Activated CD4-positive, alpha-beta T cell treated with anti-CD3 and anti-CD28 coated beads for 36 hours (primary cell): Measurements from ENCODE around the gene ADO. TPM values are rescaled to one million over a fixed set of nuclear protein-coding genes. Genes with fewer than 3 reads are reported as not detected.
A peak's percentile ranks its signal among the peaks of the same experiment; 100 is the strongest.

ENCODE experiments used
- ATAC-seq: fragments of 200-7000 bp; cut with Tn5 transposase; one replicate; pipeline ENCODE4 v1.10.0; 2021; ENCODE audit warnings: mild to moderate bottlenecking, moderate library complexity
- CTCF ChIA-PET: fragments of 350-600 bp; sonication (Branson Sonifier 250); formaldehyde crosslinking; loops from one replicate; lab custom pipeline; 2021; ENCODE audit warnings: antibody characterized with exemption; lab: Charles Lee
- POLR2A ChIA-PET: fragments of 350-600 bp; sonication (Branson Sonifier 250); formaldehyde crosslinking; loops from one replicate; lab custom pipeline; 2021; ENCODE audit warnings: antibody characterized with exemption, inconsistent platforms; lab: Charles Lee
- DNase-seq: peaks from one replicate; pipeline ENCODE4 v3.0.0-alpha.2; 2020
- H3K27ac Mint-ChIP-seq: one replicate; pipeline ENCODE4 v1.8.0; 2021; ENCODE audit warnings: mixed read lengths
- H3K27me3 Mint-ChIP-seq: one replicate; pipeline ENCODE4 v1.8.0; 2021; ENCODE audit warnings: mixed read lengths
- H3K36me3 Mint-ChIP-seq: one replicate; pipeline ENCODE4 v1.8.0; 2021; ENCODE audit warnings: low read depth, mixed read lengths
- H3K4me1 Mint-ChIP-seq: one replicate; pipeline ENCODE4 v1.8.0; 2021; ENCODE audit warnings: mixed read lengths
- H3K4me3 Mint-ChIP-seq: one replicate; pipeline ENCODE4 v1.8.0; 2021; ENCODE audit warnings: mild to moderate bottlenecking, moderate library complexity, mixed read lengths
- H3K9me3 Mint-ChIP-seq: one replicate; pipeline ENCODE4 v1.8.0; 2021; ENCODE audit warnings: low read depth, mixed read lengths
- intact Hi-C, 2 experiments: fragments of 100-400 bp; cut with DNase I in 1 of 2; cut with micrococcal nuclease in 1 of 2; formaldehyde crosslinking; loops; one replicate each; pipeline versions ENCODE4 v1.14.2 to v1.15.1; 2022 to 2024; cut with DNase I, micrococcal nuclease
- total RNA-seq, 2 experiments: library from RNA; stranded (reverse); gene quantifications; one replicate each; pipeline ENCODE4 v1.2.3, GENCODE V29; 2021

The ADO gene
- total RNA-seq, 2 experiments from 2014 or later = 21.5 to 23.2 TPM

DNA sequence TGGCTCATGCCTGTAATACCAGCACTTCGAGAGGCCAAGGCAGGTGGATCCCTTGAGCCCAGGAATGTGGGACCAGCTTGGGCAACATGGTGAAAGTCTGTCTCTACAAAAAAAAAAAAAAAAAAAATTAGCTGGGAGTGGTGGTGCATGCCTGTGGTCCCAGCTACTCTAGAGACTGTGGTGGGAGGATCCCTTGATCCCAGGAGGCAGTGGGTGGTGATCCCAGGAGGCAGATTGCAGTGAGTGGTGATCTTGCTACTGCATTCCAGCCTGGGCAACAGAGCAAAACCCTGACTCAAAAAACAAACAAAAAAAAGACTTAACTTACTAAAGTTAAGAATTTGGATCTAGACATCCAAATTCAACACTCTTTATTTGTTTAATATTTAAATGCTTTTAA is 10.2 kb upstream of the ADO start:
- Mint-ChIP-seq H3K4me3 (no peak overlapping the region), H3K4me1 (peaks cover 4% of the 10 kb centered on the region), H3K36me3 (no peaks in the 10 kb centered on the region), H3K9me3 (no peaks in the 10 kb centered on the region), H3K27ac (no peak overlapping the region), H3K27me3 (peaks cover 18% of the 10 kb centered on the region)
- intact Hi-C loops = no loop called here
- DNase-seq (no peak), ATAC-seq (no peak)
- POLR2A ChIA-PET = no interaction called here
- CTCF ChIA-PET = no interaction called here

- ChIA-PET POLR2A (no interaction called here), CTCF (no interaction called here)
- Mint-ChIP-seq H3K9me3 (no peaks in the 10 kb centered on the region), H3K36me3 (no peaks in the 10 kb centered on the region), H3K4me3 (no peak overlapping the region), H3K27ac (no peak overlapping the region), H3K27me3 (peaks cover 15% of the 10 kb centered on the region), H3K4me1 (peaks cover 4% of the 10 kb centered on the region)
- no peak for DNase-seq
- intact Hi-C loops = no loop called here
- no peak for ATAC-seq
These were observed 9.4 kb upstream of the ADO start for GRCh38 chr10:62795100-62795499.

GRCh38 chr10:62795762-62796161 is 8.8 kb upstream of the ADO start:
- H3K27ac Mint-ChIP-seq = no peak overlapping the region
- intact Hi-C loops = no loop called here
- no peaks in the 10 kb centered on the region for H3K36me3 Mint-ChIP-seq
- ChIA-PET POLR2A (no interaction called here), CTCF (no interaction called here)
- H3K4me1 Mint-ChIP-seq = peaks cover 4% of the 10 kb centered on the region
- peaks cover 15% of the 10 kb centered on the region for H3K27me3 Mint-ChIP-seq
- ATAC-seq (no peak), DNase-seq (no peak)
- H3K4me3 Mint-ChIP-seq = no peak overlapping the region
- no peaks in the 10 kb centered on the region for H3K9me3 Mint-ChIP-seq

- no peak for DNase-seq
- no peak overlapping the region for H3K4me3 Mint-ChIP-seq
- intact Hi-C loops = no loop called here
- peaks cover 15% of the 10 kb centered on the region for H3K27me3 Mint-ChIP-seq
- no peak for ATAC-seq
- CTCF ChIA-PET = interaction anchor here (0.7 to 0.8 kb wide), 2 partner anchors 10 to 689 kb away, joined by 3 to 4 read pairs; no protein-coding TSS in a partner anchor
- H3K36me3 Mint-ChIP-seq = no peaks in the 10 kb centered on the region
- POLR2A ChIA-PET = no interaction called here
- H3K9me3 Mint-ChIP-seq = no peaks in the 10 kb centered on the region
- H3K27ac Mint-ChIP-seq = no peak overlapping the region
- peaks cover 4% of the 10 kb centered on the region for H3K4me1 Mint-ChIP-seq
These were observed 7.6 kb upstream of the ADO start for GRCh38 chr10:62796896-62797295.

GRCh38 chr10:62801871-62802270 is 2.6 kb upstream of the ADO start:
- POLR2A ChIA-PET = interaction anchor here (1.2 kb wide), 1 partner anchor 22 kb away, joined by 5 read pairs; no protein-coding TSS in a partner anchor
- intact Hi-C loops = no loop called here
- no peak for DNase-seq
- CTCF ChIA-PET = interaction anchor here (0.8 to 1.2 kb wide), 3 partner anchors 16 to 356 kb away, joined by 3 to 4 read pairs (median 3); no protein-coding TSS in a partner anchor
- no peak overlapping the region for H3K4me3 Mint-ChIP-seq
- H3K9me3 Mint-ChIP-seq = no peaks in the 10 kb centered on the region
- H3K4me1 Mint-ChIP-seq = peaks cover 11% of the 10 kb centered on the region
- peaks cover 11% of the 10 kb centered on the region for H3K27me3 Mint-ChIP-seq
- H3K36me3 Mint-ChIP-seq = peaks cover 15% of the 10 kb centered on the region
- no peak overlapping the region for H3K27ac Mint-ChIP-seq
- no peak for ATAC-seq

- H3K9me3 Mint-ChIP-seq = no peaks in the 10 kb centered on the region
- ChIA-PET CTCF (interaction anchor here (0.6 to 2.0 kb wide), 4 partner anchors 16 to 80 kb away, joined by 3 to 7 read pairs (median 4); no protein-coding TSS in a partner anchor), POLR2A (interaction anchor here (1.3 to 1.7 kb wide), 2 partner anchors 13 to 166 kb away, joined by 3 to 12 read pairs; partner anchors contain the start of gene EGR2)
- H3K4me3 Mint-ChIP-seq = peak overlapping the region; percentile 83
- DNase-seq (no peak), ATAC-seq (no peak)
- intact Hi-C loops = loop anchor here (1.0 to 2.0 kb wide), 5 partner anchors 12 to 329 kb away; partner anchors contain the start of genes NRBF2 (in 2 of the 2) and EGR2 (in 1 of the 2)
- H3K4me1 Mint-ChIP-seq = peaks cover 30% of the 10 kb centered on the region
- peaks cover 4% of the 10 kb centered on the region for H3K27me3 Mint-ChIP-seq
- H3K36me3 Mint-ChIP-seq = peaks cover 29% of the 10 kb centered on the region
- peak overlapping the region; percentile 99 for H3K27ac Mint-ChIP-seq
These were observed 680 bp upstream of the ADO start for GRCh38 chr10:62803724-62804355.

DNA sequence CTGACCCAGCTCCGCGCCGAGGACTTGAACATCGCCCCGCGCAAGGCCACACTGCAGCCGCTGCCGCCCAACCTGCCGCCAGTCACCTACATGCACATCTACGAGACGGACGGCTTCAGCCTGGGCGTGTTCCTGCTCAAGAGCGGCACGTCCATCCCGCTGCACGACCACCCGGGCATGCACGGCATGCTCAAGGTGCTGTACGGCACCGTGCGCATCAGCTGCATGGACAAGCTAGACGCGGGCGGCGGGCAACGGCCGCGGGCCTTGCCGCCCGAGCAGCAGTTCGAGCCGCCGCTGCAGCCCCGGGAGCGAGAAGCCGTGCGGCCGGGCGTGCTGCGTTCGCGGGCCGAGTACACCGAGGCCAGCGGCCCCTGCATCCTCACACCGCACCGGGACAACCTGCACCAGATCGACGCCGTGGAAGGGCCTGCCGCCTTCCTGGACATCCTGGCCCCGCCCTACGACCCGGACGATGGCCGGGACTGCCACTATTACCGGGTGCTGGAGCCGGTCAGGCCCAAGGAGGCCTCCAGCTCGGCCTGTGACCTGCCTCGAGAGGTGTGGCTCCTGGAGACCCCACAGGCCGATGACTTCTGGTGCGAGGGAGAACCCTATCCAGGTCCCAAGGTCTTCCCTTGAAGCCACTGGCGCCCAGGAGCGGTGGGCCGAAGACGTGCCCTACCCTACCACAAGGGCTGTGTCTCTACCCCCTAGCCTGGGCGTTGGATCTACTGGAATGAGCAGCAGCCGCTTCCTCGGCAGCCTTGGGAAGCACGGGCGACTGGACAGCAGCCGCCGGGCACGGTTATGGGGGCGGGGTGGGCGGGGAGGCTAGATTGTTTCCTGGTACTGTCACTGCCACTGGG is 945 bp downstream of the ADO start:
- Mint-ChIP-seq H3K27me3 (no peaks in the 10 kb centered on the region), H3K27ac (peak overlapping the region; percentile 87), H3K4me1 (peaks cover 42% of the 10 kb centered on the region), H3K4me3 (peak overlapping the region; percentile 83), H3K9me3 (no peaks in the 10 kb centered on the region), H3K36me3 (peaks cover 37% of the 10 kb centered on the region)
- peak; percentile 6 for ATAC-seq
- CTCF ChIA-PET = interaction anchor here (0.5 to 2.0 kb wide), 8 partner anchors 13 to 352 kb away, joined by 3 to 7 read pairs (median 4); no protein-coding TSS in a partner anchor
- DNase-seq = peak; percentile 38
- POLR2A ChIA-PET = interaction anchor here (0.7 to 2.0 kb wide), 3 partner anchors 11 to 168 kb away, joined by 3 to 4 read pairs (median 4); partner anchors contain the start of gene EGR2
- intact Hi-C loops = loop anchor here in 1 of 2 experiments (1.0 to 2.0 kb wide), 4 partner anchors 11 to 168 kb away; partner anchors contain the start of gene EGR2

- H3K4me3 Mint-ChIP-seq = peak overlapping the region; percentile 83
- ChIA-PET POLR2A (interaction anchor here (0.7 to 2.0 kb wide), 2 partner anchors 10 to 12 kb away, joined by 4 read pairs; partner anchors contain the start of gene EGR2), CTCF (interaction anchor here (0.7 to 1.4 kb wide), 8 partner anchors 9 to 198 kb away, joined by 3 to 7 read pairs (median 4); no protein-coding TSS in a partner anchor)
- H3K9me3 Mint-ChIP-seq = no peaks in the 10 kb centered on the region
- ATAC-seq = no peak
- H3K27ac Mint-ChIP-seq = peak overlapping the region; percentile 12
- H3K27me3 Mint-ChIP-seq = no peaks in the 10 kb centered on the region
- DNase-seq = no peak
- H3K4me1 Mint-ChIP-seq = peaks cover 50% of the 10 kb centered on the region
- peaks cover 37% of the 10 kb centered on the region for H3K36me3 Mint-ChIP-seq
- intact Hi-C loops = no loop called here
These were observed 1.7 kb downstream of the ADO start for GRCh38 chr10:62806251-62806650.

DNA sequence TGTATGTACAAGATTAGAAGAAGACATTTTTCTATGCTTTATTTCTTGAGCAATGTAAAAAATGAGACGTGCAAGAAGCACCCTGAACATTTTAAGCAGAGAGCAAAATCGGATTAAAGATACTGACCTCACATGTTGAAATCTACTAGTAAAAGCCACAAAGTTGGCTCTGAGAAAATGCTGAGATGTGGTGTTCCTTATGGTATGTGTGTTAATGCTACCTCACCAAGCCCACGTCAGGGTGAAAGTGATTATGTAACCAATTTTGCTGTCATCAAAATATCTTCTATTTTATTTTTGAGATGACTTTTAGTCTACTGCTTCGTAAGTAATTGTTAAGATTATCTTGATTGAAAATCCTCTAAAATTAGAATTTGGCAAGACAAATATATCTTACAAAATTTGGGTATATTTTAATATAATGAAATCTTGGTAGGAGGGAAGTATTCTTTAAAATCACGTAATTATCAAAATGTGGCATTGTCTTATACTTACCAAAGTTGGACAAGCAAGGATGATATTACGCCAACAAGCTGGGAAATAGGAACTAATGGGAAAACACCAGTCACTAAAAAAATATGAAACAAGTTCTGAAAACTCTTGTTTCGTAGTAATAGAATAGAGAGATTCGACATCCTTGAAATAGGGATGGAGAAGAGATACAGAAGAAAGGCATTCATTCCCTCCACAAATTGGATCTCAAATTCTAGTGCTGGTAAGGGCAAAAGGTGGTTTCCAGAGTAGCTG is 5.8 kb downstream of the ADO start:
- POLR2A ChIA-PET = interaction anchor here (1.2 to 1.9 kb wide), 3 partner anchors 42 to 173 kb away, joined by 3 to 12 read pairs (median 9); no protein-coding TSS in a partner anchor
- ATAC-seq (no peak), DNase-seq (no peak)
- CTCF ChIA-PET = interaction anchor here (0.6 to 1.7 kb wide), 6 partner anchors 10 to 196 kb away, joined by 3 to 8 read pairs (median 4); no protein-coding TSS in a partner anchor
- peak overlapping the region; percentile 4 for H3K27ac Mint-ChIP-seq
- intact Hi-C loops = loop anchor here in 1 of 2 experiments (2.0 to 10.0 kb wide), 3 partner anchors 454 to 818 kb away; no protein-coding TSS in a partner anchor
- H3K27me3 Mint-ChIP-seq = no peaks in the 10 kb centered on the region
- peaks cover 72% of the 10 kb centered on the region for H3K36me3 Mint-ChIP-seq
- H3K4me3 Mint-ChIP-seq = peak overlapping the region; percentile 99
- peaks cover 75% of the 10 kb centered on the region for H3K4me1 Mint-ChIP-seq
- H3K9me3 Mint-ChIP-seq = no peaks in the 10 kb centered on the region

GRCh38 chr10:62811159-62811875 is 6.8 kb downstream of the ADO start:
- intact Hi-C loops = loop anchor here (1.0 to 10.0 kb wide), 11 partner anchors 32 to 819 kb away; no protein-coding TSS in a partner anchor
- ChIA-PET POLR2A (interaction anchor here (0.6 to 1.9 kb wide), 11 partner anchors 32 to 463 kb away, joined by 3 to 12 read pairs (median 3); no protein-coding TSS in a partner anchor), CTCF (interaction anchor here (0.5 to 1.7 kb wide), 7 partner anchors 32 to 543 kb away, joined by 3 to 8 read pairs (median 4); no protein-coding TSS in a partner anchor)
- H3K9me3 Mint-ChIP-seq = no peaks in the 10 kb centered on the region
- H3K4me1 Mint-ChIP-seq = peaks cover 75% of the 10 kb centered on the region
- H3K36me3 Mint-ChIP-seq = peaks cover 73% of the 10 kb centered on the region
- peak overlapping the region; percentile 87 for H3K27ac Mint-ChIP-seq
- H3K27me3 Mint-ChIP-seq = no peaks in the 10 kb centered on the region
- ATAC-seq (peak; percentile 48), DNase-seq (peak; percentile 93)
- peak overlapping the region; percentile 99 for H3K4me3 Mint-ChIP-seq
